Measurements from ENCODE around the gene MRPL48. TPM values are rescaled to one million over a fixed set of nuclear protein-coding genes. Genes with fewer than 3 reads are reported as not detected.
A peak's percentile ranks its signal among the peaks of the same experiment; 100 is the strongest.

The MRPL48 gene
- 10 to 100 TPM; 44.4 to 49.8 TPM for total RNA-seq

DNA sequence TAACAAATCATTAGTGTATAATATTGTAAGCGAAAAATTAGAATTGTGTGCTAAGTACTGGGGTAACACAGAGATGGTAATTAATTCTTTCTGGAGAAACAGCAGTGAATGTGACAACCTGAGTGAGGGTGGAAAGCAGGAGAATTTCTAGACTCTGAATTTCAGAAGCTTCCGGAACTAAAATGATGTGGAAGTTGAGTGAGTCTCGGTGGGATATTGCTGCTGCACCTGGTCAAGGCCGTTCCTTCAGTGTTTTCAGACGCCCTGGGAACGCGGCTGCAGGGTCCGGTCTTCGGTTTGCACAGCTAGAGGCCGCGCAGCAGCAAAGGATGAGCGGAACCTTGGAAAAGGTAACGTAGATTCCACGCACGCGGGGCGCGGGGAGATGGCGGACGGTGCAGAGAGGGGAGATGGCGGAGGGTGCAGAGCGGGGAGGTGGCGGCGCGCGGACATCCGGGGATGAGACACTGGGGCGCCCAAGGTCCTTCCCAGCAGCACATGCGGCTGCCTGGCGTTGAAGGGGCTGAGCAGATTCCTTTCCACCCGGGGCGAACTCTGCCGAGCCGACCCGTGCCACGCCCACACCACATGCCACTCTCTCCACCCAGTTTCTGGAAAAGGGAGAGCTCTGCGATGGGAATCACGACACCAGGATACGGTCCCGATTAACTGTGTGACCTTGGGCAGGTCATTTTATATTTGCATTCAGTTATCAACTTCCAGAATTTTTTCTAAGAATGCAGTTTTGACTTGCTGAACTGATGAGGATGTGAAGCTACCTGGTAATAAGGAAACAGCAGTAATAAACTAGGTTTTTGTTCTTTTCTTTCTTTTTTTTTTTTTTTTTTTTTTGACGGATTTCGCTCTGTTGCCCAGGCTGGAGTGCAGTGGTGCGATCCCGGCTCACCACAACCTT lies at the start of gene MRPL48:
Gene MRPL48 (plus strand): TSS at position 232 of the 916 bp plus-strand sequence. CDS start 98 bp downstream, at position 330.
- no peaks in the 10 kb centered on the region for H3K36me3 ChIP-seq
- peak within 1 kb of the TSS; percentile 86 for H3K9ac ChIP-seq (ENCODE audit: low read depth in 2 of 2, low read length in 2 of 2)
- H3K4me1 ChIP-seq: peaks cover 4% of the 10 kb centered on the region
- TF ChIP-seq, protein P1, sequence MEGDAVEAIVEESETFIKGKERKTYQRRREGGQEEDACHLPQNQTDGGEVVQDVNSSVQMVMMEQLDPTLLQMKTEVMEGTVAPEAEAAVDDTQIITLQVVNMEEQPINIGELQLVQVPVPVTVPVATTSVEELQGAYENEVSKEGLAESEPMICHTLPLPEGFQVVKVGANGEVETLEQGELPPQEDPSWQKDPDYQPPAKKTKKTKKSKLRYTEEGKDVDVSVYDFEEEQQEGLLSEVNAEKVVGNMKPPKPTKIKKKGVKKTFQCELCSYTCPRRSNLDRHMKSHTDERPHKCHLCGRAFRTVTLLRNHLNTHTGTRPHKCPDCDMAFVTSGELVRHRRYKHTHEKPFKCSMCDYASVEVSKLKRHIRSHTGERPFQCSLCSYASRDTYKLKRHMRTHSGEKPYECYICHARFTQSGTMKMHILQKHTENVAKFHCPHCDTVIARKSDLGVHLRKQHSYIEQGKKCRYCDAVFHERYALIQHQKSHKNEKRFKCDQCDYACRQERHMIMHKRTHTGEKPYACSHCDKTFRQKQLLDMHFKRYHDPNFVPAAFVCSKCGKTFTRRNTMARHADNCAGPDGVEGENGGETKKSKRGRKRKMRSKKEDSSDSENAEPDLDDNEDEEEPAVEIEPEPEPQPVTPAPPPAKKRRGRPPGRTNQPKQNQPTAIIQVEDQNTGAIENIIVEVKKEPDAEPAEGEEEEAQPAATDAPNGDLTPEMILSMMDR (IDR thresholded peaks at IDR 0.05): no peak
- H3K27ac ChIP-seq: peak within 1 kb of the TSS; percentile 96
- peak; percentile 95 for DNase-seq
- H3K4me3 ChIP-seq: peak within 1 kb of the TSS; percentile 59
- H3K9me3 ChIP-seq: no peaks in the 10 kb centered on the region
- no peaks in the 10 kb centered on the region for H3K27me3 ChIP-seq
- intact Hi-C loops (cut with DNase I): no loop called here

DNA sequence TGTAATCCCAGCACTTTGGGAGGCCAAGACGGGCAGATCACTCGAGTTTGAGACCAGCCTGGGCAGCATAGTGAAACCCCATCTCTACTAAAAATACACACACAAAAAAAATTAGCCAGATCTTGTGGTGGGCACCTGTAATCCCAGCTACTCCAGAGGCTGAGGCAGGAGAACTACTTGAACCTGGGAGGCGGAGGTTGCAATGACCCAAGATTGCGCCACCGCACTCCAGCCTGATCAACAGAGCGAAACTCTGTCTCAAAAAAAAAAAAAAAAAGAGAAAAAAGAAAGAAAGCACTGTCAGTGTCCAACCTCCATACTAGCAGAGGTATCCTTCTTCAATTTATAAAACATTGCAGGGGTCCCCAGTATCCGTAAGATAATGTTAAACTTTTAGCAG lies 44.6 kb upstream of the MRPL48 start:
- no peaks in the 10 kb centered on the region for H3K9me3 ChIP-seq
- no peak overlapping the region for H3K9ac ChIP-seq (ENCODE audit: low read depth in 2 of 2, low read length in 2 of 2)
- H3K27me3 ChIP-seq: no peaks in the 10 kb centered on the region
- TF ChIP-seq, protein P1 (IDR thresholded peaks at IDR 0.05): no peak
- H3K4me1 ChIP-seq: no peaks in the 10 kb centered on the region
- no peaks in the 10 kb centered on the region for H3K36me3 ChIP-seq
- DNase-seq: no peak
- intact Hi-C loops (cut with DNase I): no loop called here
- H3K4me3 ChIP-seq: no peak overlapping the region
- no peak overlapping the region for H3K27ac ChIP-seq

DNA sequence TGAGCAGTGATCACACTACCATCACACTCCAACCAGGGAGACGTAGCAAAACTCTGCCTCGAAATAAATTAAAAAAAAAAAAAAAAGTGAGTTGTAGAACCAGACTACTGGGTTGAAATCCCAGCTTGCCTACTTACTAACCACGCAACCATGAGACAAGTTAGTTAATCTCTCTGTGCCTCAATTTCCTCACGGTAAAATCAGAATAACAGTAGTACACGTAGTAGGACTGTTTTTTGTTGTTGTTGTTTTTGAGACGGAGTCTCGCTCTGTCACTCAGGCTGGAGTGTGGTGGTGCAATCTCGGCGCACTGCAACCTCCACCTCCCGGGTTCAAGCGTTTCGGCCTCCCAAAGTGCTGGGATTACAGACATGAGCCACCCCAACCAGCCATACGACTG lies 41.0 kb upstream of the MRPL48 start:
- Histone ChIP-seq H3K4me1 (peaks cover 5% of the 10 kb centered on the region), H3K27me3 (no peaks in the 10 kb centered on the region)

DNA sequence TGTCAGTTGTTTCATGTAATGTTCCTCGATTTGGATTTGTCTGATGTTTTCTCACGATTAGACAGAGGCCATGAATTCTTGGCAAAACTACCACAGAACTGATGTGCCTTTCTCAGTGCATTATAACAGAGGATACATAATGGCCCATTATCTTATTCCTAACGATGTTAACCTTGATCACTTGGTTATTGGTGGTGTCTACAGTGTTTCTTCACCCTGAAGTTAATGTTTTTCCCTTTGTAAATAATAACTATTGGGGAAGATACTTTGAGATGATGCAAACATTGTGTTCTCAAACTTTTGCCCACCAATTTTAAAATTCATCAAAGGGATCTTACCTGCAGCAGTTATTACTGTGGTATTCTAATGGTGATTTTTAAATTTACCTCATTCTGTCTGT lies 39.9 kb upstream of the MRPL48 start:
- intact Hi-C loops (cut with DNase I): no loop called here
- TF ChIP-seq, protein P1 (IDR thresholded peaks at IDR 0.05): no peak
- Histone ChIP-seq H3K9ac (ENCODE audit: low read depth in 2 of 2, low read length in 2 of 2) (no peak overlapping the region), H3K9me3 (no peaks in the 10 kb centered on the region), H3K36me3 (no peaks in the 10 kb centered on the region), H3K4me1 (peaks cover 5% of the 10 kb centered on the region), H3K4me3 (no peak overlapping the region), H3K27me3 (no peaks in the 10 kb centered on the region), H3K27ac (no peak overlapping the region)
- DNase-seq: no peak

More for the DNA sequence above, 41.0 kb upstream of the MRPL48 start:
- TF ChIP-seq, protein P1 (IDR thresholded peaks at IDR 0.05): no peak
- H3K9me3 ChIP-seq: no peaks in the 10 kb centered on the region
- intact Hi-C loops (cut with DNase I): no loop called here
- no peak overlapping the region for H3K9ac ChIP-seq (ENCODE audit: low read depth in 2 of 2, low read length in 2 of 2)
- H3K36me3 ChIP-seq: no peaks in the 10 kb centered on the region
- no peak for DNase-seq
- H3K4me3 ChIP-seq: no peak overlapping the region
- no peak overlapping the region for H3K27ac ChIP-seq

DNA sequence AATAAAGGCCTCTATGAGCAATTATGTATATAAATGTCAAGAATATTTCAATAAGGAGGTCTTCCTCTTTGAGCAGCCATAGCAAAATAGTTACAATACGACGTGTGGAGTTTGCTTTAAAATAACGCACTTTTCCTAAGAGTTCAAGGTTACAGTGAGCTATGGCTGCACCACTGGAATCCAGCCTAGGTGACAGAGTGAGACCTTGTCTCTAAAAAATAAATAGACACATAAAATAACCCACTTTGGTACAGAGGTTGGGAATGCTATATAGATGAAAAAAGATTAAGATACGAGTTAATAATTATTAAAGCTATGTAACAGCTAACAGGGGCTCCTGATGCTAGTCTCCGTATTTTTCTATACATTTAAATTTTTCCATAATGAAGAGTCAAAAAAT lies 39.4 kb upstream of the MRPL48 start:
- TF ChIP-seq, protein P1 (IDR thresholded peaks at IDR 0.05): no peak
- H3K27ac ChIP-seq: no peak overlapping the region
- H3K4me1 ChIP-seq: peaks cover 5% of the 10 kb centered on the region
- no peak for DNase-seq
- intact Hi-C loops (cut with DNase I): no loop called here
- H3K4me3 ChIP-seq: no peak overlapping the region
- H3K27me3 ChIP-seq: no peaks in the 10 kb centered on the region
- H3K36me3 ChIP-seq: no peaks in the 10 kb centered on the region
- H3K9ac ChIP-seq (ENCODE audit: low read depth in 2 of 2, low read length in 2 of 2): no peak overlapping the region
- no peaks in the 10 kb centered on the region for H3K9me3 ChIP-seq
